D341Med (cell line): ENCODE measurements around the gene STARD3NL.
"Not testable (repeated sequence)": the region's sequence is repeated elsewhere in the genome, so short reads cannot be mapped to it uniquely, and the experiment has no call there.

Experiments
- DNase-seq: peaks from one replicate; pipeline ENCODE4 v3.0.0; 2012; ENCODE audit warnings: low spot score

Gene STARD3NL

DNA sequence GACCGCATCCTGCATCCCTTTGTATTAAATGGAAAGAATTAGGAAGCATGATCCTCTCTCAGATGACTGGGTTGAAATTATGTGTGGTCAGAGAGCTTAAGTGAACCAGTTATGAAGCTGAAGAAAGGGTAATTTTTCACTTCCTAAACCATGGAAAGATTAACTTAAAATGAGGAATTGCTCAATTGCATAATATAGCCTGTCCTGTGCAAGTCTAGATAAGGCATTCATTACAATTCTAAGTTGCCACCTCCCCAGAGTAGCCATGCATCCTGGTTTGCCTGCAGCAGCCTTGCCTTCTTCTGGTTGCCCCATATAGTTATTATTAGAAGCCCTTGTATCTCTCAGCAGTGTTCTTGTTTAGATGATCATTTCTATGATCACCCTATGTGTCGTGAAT, 45.3 kb downstream of the STARD3NL start:
- DNase-seq, result no peak

GRCh38 chr7:38224392-38224791, 46.3 kb downstream of the STARD3NL start:
- DNase-seq, result no peak

GRCh38 chr7:38229386-38229785, 51.3 kb downstream of the STARD3NL start:
- no peak for DNase-seq

GRCh38 chr7:38229884-38230642, 52.0 kb downstream of the STARD3NL start:
- no peak for DNase-seq

DNA sequence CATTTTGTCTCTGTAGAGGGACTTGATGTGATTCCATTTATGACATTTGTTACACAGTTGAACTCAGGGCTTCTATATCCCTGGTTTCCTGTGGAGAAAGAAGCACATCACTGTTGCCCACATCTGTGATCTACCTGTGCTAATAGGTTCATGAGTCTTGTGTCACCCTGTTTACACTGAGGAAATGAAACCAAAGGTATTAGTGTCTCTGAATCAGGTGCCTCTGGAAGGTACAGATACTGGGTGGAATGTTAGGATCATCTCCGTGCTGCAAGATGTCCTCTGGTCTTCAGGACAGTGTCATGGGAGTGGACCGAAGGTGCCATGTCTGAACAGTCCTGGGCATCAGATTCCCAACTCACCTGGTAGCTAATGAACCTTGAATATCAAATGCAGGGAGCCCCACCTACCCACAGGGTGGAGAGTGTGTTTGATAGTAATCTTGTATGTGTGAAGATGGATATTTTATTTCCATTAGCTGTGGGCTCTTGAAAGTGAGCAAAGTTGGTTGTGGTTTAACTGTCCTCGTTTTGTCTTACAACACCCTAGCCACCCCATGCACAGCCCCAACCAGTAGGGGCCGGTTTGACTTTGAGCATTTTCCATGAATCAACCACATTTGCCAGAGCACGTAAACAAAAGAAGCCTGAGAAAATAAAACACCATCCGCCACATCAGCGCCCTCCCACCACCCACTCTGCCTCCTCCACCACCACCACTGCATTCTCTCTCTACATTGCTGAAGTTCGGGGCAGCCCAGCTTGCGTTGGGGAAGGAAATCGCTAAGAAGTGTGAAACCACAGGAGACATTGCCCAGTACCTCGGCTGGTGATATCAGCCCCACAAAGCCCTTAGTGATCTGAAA, 54.7 kb downstream of the STARD3NL start:
- no peak for DNase-seq

DNA sequence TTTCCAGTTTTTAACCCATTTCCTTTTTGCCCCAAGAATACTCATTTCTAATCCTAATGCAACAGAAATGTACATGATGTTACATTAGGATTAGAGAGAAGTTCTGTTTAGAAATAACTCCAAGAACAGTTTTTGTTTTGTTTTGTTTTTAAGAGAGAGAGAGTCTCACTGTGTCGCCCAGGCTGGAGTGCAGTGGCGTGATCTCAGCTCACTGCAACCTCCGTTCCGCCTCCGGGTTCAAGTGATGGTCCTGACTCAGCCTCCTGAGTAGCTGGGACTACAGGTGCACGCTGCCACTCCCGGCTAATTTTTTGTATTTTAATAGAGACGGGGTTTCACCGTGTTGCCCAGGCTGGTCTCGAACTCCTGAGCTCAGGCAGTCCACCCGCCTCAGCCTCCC, 56.7 kb downstream of the STARD3NL start:
- DNase-seq, result not testable (repeated sequence)

DNA sequence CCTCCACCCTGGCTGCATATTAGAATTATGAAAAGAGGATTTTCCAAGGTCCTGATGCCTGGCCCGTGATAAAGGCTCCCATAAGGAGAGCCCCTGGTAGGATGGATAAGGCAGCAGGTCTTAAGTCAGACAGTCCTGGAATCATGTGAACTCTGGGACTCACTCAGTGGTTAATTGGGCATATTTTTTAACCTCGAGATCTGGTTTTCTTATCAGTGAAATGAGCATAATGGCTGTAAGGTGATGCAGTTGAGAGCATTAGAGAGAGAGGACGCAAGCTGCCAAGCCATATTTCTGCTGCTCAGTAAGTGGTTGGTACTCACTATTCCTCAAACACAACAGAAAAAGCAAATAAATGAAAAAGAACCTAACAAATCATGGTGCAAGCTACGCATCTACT, 57.6 kb downstream of the STARD3NL start:
- no peak for DNase-seq

DNA sequence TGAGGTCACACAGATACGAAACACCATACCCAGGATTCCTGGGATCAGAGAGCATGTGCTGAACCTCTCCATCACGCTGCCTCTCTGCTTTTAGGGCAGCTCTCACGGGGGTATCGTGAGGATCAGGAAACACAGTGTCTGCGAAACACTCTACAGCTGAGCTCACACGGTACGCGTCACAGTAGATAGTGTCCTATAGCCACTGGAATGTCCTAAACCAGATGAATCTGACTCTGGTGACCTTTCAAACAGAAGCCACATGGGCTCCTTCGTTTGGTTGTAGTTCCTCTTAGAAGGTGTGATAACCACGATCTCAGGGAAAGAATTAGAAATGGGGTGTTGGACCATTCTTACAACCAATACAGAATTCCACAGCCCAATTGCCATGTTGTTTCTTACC, 61.1 kb downstream of the STARD3NL start:
- DNase-seq, result not testable (repeated sequence)

- no peak for DNase-seq
Observed at GRCh38 chr7:38241071-38241470, 63.0 kb downstream of the STARD3NL start.

DNA sequence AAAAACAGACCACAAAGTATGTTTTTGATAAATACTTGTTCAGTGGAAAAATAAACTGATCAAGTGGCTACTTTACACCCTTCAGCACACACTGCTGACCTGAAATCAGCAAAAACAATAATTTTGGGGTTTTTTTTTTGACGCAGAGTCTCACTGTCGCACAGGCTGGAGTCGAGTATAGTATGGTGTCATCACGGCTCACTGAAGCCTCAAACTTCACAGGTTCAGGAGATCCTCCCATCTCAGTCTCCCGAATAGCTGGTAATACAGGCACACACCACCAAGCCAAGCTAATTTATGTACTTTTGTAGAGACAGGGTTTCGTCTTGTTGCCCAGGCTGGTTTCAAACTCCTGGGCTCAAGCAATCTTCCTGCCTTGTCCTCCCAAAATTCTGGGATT, 64.8 kb downstream of the STARD3NL start:
- DNase-seq, result no peak

DNA sequence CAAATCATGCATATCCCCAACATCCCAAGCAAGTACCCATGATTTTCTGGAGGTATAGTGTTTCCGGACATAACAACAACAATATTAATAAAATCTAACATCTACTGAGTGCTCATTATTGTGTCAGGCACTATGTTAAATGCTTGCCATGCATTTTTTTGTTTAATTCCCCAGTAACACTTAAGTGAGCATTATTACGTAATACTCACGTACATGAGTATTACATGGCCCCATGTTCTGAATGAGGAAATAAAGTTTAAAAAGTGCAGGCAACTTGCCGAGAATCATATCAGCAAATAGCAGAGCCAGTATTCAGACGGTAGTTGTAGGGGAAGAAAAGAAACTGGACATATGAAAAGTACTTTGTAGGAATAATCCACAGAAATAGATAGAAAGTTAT, 65.3 kb downstream of the STARD3NL start:
- DNase-seq, result not testable (repeated sequence)

GRCh38 chr7:38244516-38244915, 66.5 kb downstream of the STARD3NL start:
- no peak for DNase-seq

- no peak for DNase-seq
Observed at GRCh38 chr7:38245409-38245977, 67.4 kb downstream of the STARD3NL start.

DNA sequence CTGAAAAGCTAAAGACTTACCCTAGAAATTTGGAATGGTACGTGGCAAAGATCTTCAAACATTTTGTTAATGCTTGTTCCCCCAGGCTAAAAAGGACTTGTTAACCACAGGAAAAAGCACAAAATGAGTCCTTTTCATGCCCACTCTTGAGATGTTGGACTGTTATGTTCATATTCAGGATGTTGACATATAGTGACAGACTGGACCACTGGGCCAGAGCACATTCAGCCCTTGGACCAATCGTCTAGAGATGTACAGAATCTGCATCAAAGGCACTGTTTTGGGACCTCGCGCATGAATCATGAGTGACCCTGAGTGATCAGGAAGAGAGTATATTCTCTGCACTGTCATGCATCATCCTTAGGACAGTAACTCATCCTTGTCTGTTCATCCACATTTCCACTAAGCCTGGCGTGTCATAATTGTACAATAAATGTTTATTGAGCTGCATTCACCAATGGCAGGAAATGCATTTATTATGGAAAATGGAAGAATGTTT, 70.1 kb downstream of the STARD3NL start:
- no peak for DNase-seq

GRCh38 chr7:38249849-38250248, 71.8 kb downstream of the STARD3NL start:
- not testable (repeated sequence) for DNase-seq

- no peak for DNase-seq
Observed at GRCh38 chr7:38257350-38257677, 79.3 kb downstream of the STARD3NL start.

- not testable (repeated sequence) for DNase-seq
Observed at GRCh38 chr7:38259157-38259556, 81.1 kb downstream of the STARD3NL start.

GRCh38 chr7:38261601-38262000, 83.6 kb downstream of the STARD3NL start:
- DNase-seq, result not testable (repeated sequence)

DNA sequence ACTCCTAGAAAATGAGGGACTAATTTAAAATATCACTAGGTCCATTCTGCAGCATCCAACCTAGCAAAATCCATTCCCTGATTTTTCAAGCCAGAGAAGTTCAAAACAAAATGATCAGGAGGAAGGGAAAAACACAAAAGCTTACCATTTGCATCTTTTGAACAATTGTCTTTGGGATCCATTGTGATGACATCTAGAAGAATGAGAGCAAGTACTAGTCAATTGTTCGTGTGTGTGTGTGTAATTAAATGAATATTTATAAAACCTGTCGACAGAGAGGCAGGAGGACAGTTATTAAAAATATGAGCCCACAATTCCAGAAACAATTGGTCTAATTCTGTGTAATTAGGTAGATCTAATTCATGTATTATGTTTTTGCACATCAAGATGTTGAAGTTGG, 84.0 kb downstream of the STARD3NL start:
- DNase-seq, result not testable (repeated sequence)

DNA sequence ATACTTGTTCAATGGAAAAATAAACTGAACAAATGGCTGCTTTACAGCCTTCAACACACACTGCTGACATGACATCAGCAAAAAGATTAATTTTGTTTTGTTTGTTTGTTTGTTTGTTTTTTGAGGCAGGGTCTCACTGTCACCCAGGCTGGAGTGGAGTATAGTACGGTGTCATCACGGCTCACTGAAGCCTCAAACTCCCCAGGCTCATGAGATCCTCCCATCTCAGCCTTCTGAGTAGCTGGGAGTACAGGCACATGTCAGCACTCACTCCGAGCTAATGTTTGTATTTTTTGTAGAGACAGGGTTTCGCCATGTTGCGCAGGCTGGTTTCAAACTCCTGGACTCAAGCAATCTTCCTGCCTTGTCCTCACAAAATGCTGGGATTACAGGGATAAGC, 84.5 kb downstream of the STARD3NL start:
- DNase-seq, result no peak

GRCh38 chr7:38263274-38263673, 85.2 kb downstream of the STARD3NL start:
- DNase-seq, result not testable (repeated sequence)

- not testable (repeated sequence) for DNase-seq
Observed at GRCh38 chr7:38264602-38265001, 86.6 kb downstream of the STARD3NL start.

GRCh38 chr7:38265958-38266357, 87.9 kb downstream of the STARD3NL start:
- not testable (repeated sequence) for DNase-seq
